ENCODE measurements around the gene THBD. TPM values are rescaled to one million over a fixed set of nuclear protein-coding genes. Genes with fewer than 3 reads are reported as not detected.

Gene THBD
- total RNA-seq, 2 donors from 2014 or later: 6.6 to 88.4 TPM

DNA sequence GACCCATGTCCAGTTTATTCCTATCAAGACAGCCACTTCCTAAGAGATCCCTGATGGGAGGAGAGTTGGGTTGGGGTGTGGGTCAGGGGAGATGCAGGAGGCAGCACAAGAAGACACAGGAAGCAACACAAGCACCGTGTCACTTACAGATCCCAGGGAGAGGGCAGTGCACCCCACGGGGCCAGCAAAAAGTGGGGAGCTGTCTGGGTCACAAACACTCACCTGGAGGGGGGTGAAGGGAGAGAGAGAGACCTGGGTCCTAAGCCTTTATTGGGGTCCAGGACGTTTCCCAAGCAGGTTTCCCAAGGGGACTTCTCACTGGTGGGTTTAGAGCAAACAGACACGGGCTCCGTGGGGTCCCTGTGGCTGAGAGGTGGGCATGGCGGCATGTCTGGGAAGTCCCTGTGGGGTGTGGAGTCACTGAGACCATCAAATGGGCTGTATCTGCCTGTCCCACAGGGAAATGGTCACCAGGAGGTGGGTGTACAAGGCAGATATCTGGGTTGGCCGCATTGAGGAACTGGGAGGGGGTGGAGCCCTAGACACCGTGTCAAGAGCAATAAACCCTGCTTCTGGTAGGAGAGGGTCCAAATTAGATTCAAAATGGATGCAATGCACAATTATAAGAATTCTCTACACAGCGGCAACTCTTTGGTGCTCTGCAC, 38.2 kb upstream of the THBD start:
- Histone ChIP-seq H3K4me3 (no peak overlapping the region), H3K4me1 (replicated peaks) (no peaks in the 10 kb centered on the region), H3K9me3 (no peaks in the 10 kb centered on the region), H3K27ac (no peak overlapping the region), H3K36me3 (no peaks in the 10 kb centered on the region), H3K27me3 (replicated peaks; ENCODE audit: insufficient read depth) (no peaks in the 10 kb centered on the region)
- TF ChIP-seq POLR2AphosphoS5 (IDR thresholded peaks at IDR 0.05) (no peak), POLR2A (IDR thresholded peaks at IDR 0.05) (no peak)
- TF ChIP-seq, protein P1, sequence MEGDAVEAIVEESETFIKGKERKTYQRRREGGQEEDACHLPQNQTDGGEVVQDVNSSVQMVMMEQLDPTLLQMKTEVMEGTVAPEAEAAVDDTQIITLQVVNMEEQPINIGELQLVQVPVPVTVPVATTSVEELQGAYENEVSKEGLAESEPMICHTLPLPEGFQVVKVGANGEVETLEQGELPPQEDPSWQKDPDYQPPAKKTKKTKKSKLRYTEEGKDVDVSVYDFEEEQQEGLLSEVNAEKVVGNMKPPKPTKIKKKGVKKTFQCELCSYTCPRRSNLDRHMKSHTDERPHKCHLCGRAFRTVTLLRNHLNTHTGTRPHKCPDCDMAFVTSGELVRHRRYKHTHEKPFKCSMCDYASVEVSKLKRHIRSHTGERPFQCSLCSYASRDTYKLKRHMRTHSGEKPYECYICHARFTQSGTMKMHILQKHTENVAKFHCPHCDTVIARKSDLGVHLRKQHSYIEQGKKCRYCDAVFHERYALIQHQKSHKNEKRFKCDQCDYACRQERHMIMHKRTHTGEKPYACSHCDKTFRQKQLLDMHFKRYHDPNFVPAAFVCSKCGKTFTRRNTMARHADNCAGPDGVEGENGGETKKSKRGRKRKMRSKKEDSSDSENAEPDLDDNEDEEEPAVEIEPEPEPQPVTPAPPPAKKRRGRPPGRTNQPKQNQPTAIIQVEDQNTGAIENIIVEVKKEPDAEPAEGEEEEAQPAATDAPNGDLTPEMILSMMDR (IDR thresholded peaks at IDR 0.05): no peak
- no peak for DNase-seq (ENCODE audit: low spot score)
- 89% methylated on average over 9 of the region's 9 CpGs for WGBS
- intact Hi-C loops (cut with DNase I): no loop called here

- Histone ChIP-seq H3K27ac (peak overlapping the region; percentile 19 to 57), H3K4me3 (no peak overlapping the region), H3K27me3 (replicated peaks; ENCODE audit: insufficient read depth) (no peaks in the 10 kb centered on the region), H3K36me3 (no peaks in the 10 kb centered on the region), H3K4me1 (replicated peaks) (no peaks in the 10 kb centered on the region), H3K9me3 (no peaks in the 10 kb centered on the region)
- DNase-seq (ENCODE audit: low spot score): no peak
- TF ChIP-seq, protein P1 (IDR thresholded peaks at IDR 0.05): no peak
- no peak for TF ChIP-seq POLR2AphosphoS5 (IDR thresholded peaks at IDR 0.05)
- TF ChIP-seq POLR2A (IDR thresholded peaks at IDR 0.05): no peak
- 79% methylated on average over 14 of the region's 14 CpGs for WGBS
- intact Hi-C loops (cut with DNase I): no loop called here
These were observed 37.5 kb upstream of the THBD start for GRCh38 chr20:23086931-23087411.

DNA sequence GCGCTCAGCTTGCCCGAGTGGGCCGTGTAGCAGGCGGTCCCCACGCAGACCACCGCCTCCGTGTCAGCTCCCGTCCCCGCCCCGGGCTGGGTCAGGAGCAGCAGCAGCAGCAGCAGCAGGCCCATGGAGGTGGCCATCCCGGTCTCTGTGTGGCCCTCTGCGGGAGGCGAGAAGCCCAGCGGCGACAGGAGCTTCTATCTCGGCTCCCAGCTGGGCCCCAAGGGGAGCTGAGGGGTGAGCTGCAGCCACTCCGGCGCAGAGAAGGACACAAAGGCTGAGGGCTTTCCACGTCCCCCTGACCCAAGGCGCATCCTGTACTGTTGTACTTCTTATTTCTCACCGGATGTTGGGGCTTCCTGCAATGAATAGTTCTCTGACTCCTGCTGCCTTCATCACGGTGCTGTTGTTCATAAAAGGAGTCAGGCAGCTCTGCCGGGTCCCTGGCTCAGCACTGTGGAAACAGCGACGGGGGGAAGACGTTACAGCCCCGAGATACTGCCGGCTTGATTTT, 36.6 kb upstream of the THBD start, which contains the start of gene CD93:
TSS of gene CD93 (minus strand) at position 269 of the 511 bp plus-strand sequence. CDS start at position 137, 132 bp downstream.
- DNase-seq (ENCODE audit: low spot score): no peak
- Histone ChIP-seq H3K9me3 (no peaks in the 10 kb centered on the region), H3K27ac (peak within 1 kb of the TSS; percentile 42 to 57), H3K36me3 (no peaks in the 10 kb centered on the region), H3K4me1 (replicated peaks) (no peaks in the 10 kb centered on the region), H3K27me3 (replicated peaks; ENCODE audit: insufficient read depth) (no peaks in the 10 kb centered on the region), H3K4me3 (peak within 1 kb of the TSS; percentile 9 to 12)
- 64% methylated on average over 28 of the region's 28 CpGs for WGBS
- no peak for TF ChIP-seq POLR2AphosphoS5 (IDR thresholded peaks at IDR 0.05)
- TF ChIP-seq, protein P1 (IDR thresholded peaks at IDR 0.05): no peak
- no peak for TF ChIP-seq POLR2A (IDR thresholded peaks at IDR 0.05)
- intact Hi-C loops (cut with DNase I): no loop called here

DNA sequence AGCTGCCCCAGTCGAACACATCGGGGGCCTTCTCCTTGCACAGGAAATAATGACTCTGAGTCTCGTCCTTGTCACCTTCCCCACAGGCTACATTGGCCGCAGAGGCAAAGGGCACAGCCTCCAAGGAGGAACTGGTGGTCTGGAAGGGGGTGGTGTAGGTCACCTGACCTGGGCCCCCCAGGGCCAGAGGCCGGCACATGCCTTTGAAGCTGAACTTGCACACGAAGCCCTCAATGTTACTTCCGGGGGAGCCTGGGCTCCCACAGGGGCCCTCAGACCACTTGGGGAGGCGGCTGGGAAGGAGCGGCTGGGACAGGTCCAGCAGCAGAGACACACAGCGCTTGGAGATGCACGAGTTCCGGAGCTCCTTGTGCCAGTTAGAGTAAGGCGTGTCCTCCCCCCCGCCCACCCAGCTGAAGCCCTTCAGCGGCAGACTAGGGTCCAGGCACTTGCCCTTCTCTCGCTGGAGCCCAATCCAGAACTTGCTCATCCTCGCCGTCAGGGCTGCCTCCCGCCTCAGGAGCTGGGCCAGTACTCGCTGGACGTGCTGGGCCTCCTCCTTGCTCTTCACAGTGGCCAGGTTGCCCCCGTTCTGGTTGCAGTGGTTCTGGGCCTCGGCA, 36.1 kb upstream of the THBD start:
- DNase-seq (ENCODE audit: low spot score): no peak
- Histone ChIP-seq H3K4me1 (replicated peaks) (no peaks in the 10 kb centered on the region), H3K27ac (peak overlapping the region; percentile 42 to 57), H3K9me3 (no peaks in the 10 kb centered on the region), H3K36me3 (no peaks in the 10 kb centered on the region), H3K27me3 (replicated peaks; ENCODE audit: insufficient read depth) (no peaks in the 10 kb centered on the region), H3K4me3 (peak overlapping the region; percentile 9 to 12)
- WGBS: 92% methylated on average over 23 of the region's 23 CpGs
- TF ChIP-seq POLR2A (IDR thresholded peaks at IDR 0.05) (no peak), POLR2AphosphoS5 (IDR thresholded peaks at IDR 0.05) (no peak)
- TF ChIP-seq, protein P1 (IDR thresholded peaks at IDR 0.05): no peak
- intact Hi-C loops (cut with DNase I): no loop called here

Data from prostate gland (tissue), 2 donors.